Cerebellar nuclear complex (tissue), 1 donor: ENCODE results near the gene NELL1.

Experiments used
- DNase-seq, 2 experiments: peaks; one replicate each; lab custom pipeline; 2025; lab: John Stamatoyannopoulos, UW

NELL1 gene

GRCh38 chr11:20874358-20874757 is 205.0 kb downstream of the NELL1 start:
- DNase-seq, result no peak

- DNase-seq, result no peak
Observed at GRCh38 chr11:20875889-20876288, 206.5 kb downstream of the NELL1 start.

- DNase-seq, result no peak
Observed at GRCh38 chr11:20876738-20877137, 207.4 kb downstream of the NELL1 start.

- DNase-seq, result no peak
Observed at GRCh38 chr11:20880094-20880493, 210.7 kb downstream of the NELL1 start.

GRCh38 chr11:20881328-20882079 is 212.1 kb downstream of the NELL1 start:
- no peak for DNase-seq

GRCh38 chr11:20887137-20887536 is 217.8 kb downstream of the NELL1 start:
- DNase-seq, result no peak

- no peak for DNase-seq
Observed at GRCh38 chr11:20894296-20894695, 224.9 kb downstream of the NELL1 start.

GRCh38 chr11:20909995-20910726 is 240.8 kb downstream of the NELL1 start:
- DNase-seq, result no peak

GRCh38 chr11:20910733-20911132 is 241.3 kb downstream of the NELL1 start:
- no peak for DNase-seq

GRCh38 chr11:20912065-20912821 is 242.9 kb downstream of the NELL1 start:
- no peak for DNase-seq

GRCh38 chr11:20912922-20913512 is 243.6 kb downstream of the NELL1 start:
- no peak for DNase-seq

- no peak for DNase-seq
Observed at GRCh38 chr11:20917306-20917705, 247.9 kb downstream of the NELL1 start.

GRCh38 chr11:20926799-20927540 is 257.6 kb downstream of the NELL1 start:
- no peak for DNase-seq

- no peak for DNase-seq
Observed at GRCh38 chr11:20931029-20931428, 261.6 kb downstream of the NELL1 start.

GRCh38 chr11:20933086-20933485 is 263.7 kb downstream of the NELL1 start:
- peak in 1 of 2 experiments; percentile 41 for DNase-seq

- DNase-seq, result no peak
Observed at GRCh38 chr11:20933958-20934357, 264.6 kb downstream of the NELL1 start.

GRCh38 chr11:20934516-20934915 is 265.1 kb downstream of the NELL1 start:
- DNase-seq, result peak in 1 of 2 experiments; percentile 42

- no peak for DNase-seq
Observed at GRCh38 chr11:20937826-20938225, 268.4 kb downstream of the NELL1 start.

- DNase-seq, result no peak
Observed at GRCh38 chr11:20949585-20949984, 280.2 kb downstream of the NELL1 start.

- no peak for DNase-seq
Observed at GRCh38 chr11:20962581-20962980, 293.2 kb downstream of the NELL1 start.

GRCh38 chr11:20963596-20963995 is 294.2 kb downstream of the NELL1 start:
- no peak for DNase-seq

GRCh38 chr11:20964985-20965384 is 295.6 kb downstream of the NELL1 start:
- no peak for DNase-seq
